CD4-positive, alpha-beta T cell treated with Interleukin-17A for 4 hours (primary cell): ENCODE data around the gene TBX1.

ENCODE experiments used
- DNase-seq: peaks from one replicate; pipeline ENCODE4 v3.0.0-alpha.2; 2020; ENCODE audit warnings: mixed read lengths

Gene TBX1

DNA sequence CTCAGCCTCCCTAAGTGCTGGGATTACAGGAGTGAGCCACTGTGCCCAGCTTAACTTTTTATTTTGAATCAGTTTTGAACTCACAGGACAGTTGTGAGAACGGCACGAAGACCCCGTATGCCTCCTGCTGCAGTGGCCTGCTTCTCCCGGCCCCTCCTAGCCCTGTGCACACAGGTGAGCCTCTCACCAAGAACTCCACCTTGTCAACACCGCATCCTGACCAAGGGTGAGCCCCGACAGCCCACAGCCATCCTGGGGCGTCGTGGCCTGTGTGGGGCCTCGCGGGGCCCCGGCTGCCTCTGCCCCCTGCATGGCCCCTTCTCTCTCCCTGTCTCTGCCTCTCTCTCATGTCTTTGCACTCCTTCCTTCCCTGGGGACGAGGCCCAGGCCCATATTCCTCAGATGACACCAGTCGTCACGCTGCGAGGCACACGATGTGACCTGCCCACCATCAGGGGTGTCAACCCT is 55.3 kb downstream of the TBX1 start:
- no peak for DNase-seq

GRCh38 chr22:19816372-19817119 is 56.0 kb downstream of the TBX1 start:
- no peak for DNase-seq
